Sciatic nerve (tissue), 2 donors: ENCODE data around the gene PTPRG. TPM values are rescaled to one million over a fixed set of nuclear protein-coding genes. Genes with fewer than 3 reads are reported as not detected.
A peak's percentile ranks its signal among the peaks of the same experiment; 100 is the strongest.
"Not testable (repeated sequence)": the region's sequence is repeated elsewhere in the genome, so short reads cannot be mapped to it uniquely, and the experiment has no call there.

ENCODE experiments used
- ATAC-seq: fragments of 200-7000 bp; cut with Tn5 transposase; one replicate; pipeline ENCODE4 v1.9.1; 2020; ENCODE audit warnings: mild to moderate bottlenecking, moderate library complexity
- DNase-seq: peaks from one replicate; pipeline ENCODE4 v3.0.0-alpha.2; 2020; ENCODE audit warnings: low spot score
- intact Hi-C: fragments of 100-400 bp; cut with DNase I; formaldehyde crosslinking; loops from one replicate; pipeline ENCODE4 v1.14.2; 2022
- total RNA-seq: library from RNA; stranded (reverse); fragmentation: NEBNext Ultra II Directional; extraction: Animal tissue kit (Norgen Biotek cat#: 25700); gene quantifications from one replicate; pipeline ENCODE4 v1.2.1, GENCODE V29; 2021
- donor health status: DM: no; HTN: no; CAD: no.
- donor health status: DM: no; HTN: no; CAD: no.

Gene PTPRG
- total RNA-seq, 1 donor from 2014 or later = 67.7 TPM

- ATAC-seq (no peak), DNase-seq (no peak)
- intact Hi-C loops = no loop called here
These were observed 450.3 kb downstream of the PTPRG start for GRCh38 chr3:62011666-62012065.

- DNase-seq = no peak
- intact Hi-C loops = no loop called here
- no peak for ATAC-seq
These were observed 452.6 kb downstream of the PTPRG start for GRCh38 chr3:62013951-62014350.

DNA sequence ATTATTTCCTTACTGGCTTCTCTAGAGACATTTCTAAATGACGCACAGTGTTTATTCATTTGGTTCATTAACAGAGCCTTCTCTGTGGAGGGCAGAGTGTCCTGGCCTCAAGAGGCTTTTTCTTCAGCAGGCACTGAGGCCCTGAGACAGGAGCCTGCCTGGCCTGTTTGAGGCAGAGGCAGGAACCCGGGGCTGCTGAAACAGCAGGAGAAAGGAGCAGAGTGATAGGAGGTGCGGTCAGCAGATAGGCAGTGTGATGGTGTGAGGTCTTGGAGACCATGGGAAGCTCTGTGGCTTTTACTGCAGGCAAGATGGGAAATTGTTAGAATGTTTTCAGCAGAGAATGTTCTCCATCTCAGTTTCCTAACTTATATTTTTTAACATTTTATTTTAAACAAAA is 453.7 kb downstream of the PTPRG start:
- intact Hi-C loops = no loop called here
- DNase-seq (no peak), ATAC-seq (peak; percentile 25)

DNA sequence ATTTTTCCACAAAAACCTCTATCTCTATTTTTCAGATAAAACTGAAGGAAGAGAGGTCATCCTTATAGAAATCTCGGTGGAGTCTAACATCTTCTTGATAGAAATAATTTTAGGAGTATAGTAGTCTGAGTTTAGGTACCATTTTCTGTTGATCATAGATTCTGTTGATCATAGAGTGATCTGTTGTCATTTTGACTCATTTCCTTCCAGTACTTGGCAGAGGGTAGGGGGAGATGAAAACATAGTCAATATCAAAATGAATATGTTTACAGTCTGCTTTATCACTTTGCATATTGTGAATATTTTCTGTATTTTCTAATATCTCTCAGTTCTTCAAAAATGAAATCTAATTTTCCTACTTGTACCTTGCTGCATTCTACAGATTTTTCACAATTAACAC is 458.5 kb downstream of the PTPRG start:
- DNase-seq = no peak
- ATAC-seq = no peak
- intact Hi-C loops = no loop called here

DNA sequence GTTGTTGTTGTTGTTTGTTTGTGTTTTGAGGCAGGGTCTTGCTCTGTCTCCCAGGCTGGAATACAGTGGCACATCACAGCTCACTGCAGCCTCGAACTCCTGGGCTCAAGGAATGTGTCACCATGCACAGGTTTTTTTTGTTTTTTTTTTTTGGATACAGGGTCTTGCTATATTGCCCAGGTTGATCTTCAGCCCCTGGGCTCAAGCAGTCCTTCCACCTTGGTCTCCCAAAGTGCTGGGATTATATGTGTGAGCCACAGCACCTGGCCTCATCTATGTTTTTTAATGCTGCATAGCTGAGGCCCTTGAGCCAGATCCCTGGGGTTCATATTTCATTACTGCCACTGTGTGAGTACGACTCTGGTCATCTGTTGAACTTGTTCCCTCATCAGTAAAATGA is 459.3 kb downstream of the PTPRG start:
- ATAC-seq = no peak
- DNase-seq = no peak
- intact Hi-C loops = no loop called here

DNA sequence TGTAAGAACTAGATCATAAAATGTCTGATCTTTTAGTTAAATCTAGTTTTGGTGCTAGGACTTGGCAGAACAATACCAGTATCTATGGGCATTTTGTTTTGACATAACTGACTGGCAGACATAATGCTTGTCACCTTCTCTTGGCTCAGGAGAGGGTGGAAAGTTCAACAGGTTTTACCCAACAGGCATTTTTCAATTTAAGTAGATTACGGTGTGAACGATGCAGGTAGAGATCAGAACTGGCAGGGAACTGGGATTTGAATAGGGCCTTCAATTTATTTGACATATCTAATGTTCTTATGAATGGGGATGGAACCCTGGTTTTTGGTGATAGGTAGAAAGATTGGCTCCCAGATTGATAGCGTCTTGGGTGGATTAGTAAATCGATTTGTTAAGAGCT is 460.9 kb downstream of the PTPRG start:
- intact Hi-C loops = no loop called here
- DNase-seq (no peak), ATAC-seq (no peak)

DNA sequence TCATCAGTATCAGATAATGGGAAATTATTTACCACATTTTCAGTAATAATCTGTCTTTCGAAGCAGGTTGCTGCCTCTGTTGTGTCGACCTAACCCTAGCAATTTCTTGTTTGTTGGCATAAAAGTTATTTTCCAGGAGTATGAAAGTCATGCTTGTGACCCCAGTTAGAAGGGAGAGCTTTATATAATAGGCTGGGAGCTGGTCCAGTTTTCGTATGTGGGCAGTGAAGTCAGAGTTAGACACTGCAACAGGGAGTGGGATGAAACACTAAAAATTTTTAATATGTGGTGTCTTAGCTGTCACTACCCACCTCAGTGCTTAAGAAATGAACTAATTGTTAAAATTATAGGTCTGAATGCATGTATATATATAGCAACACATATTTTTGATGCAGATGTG is 463.5 kb downstream of the PTPRG start:
- no peak for DNase-seq
- ATAC-seq = no peak
- intact Hi-C loops = no loop called here

GRCh38 chr3:62025913-62026312 is 464.5 kb downstream of the PTPRG start:
- intact Hi-C loops = no loop called here
- no peak for DNase-seq
- no peak for ATAC-seq

DNA sequence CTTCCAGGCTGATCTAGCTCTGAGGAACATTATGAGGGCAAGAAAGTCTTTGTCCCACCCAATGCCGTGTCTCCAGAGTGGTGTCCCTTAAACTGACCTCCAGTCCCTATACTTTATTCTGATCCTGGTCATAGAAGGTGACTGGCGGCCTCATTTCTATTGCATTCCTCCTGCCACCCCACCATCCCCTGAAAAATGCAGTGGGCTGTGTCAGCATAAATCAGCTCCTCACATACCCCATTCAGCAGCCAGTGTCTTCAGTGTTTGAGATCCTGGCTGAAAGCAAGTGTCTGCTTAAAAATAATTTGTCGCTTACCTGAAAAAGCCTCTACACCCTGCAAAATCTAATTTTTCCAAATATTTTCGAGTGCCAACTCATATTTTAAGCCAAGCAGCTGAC is 465.9 kb downstream of the PTPRG start:
- ATAC-seq (no peak), DNase-seq (no peak)
- intact Hi-C loops = no loop called here

DNA sequence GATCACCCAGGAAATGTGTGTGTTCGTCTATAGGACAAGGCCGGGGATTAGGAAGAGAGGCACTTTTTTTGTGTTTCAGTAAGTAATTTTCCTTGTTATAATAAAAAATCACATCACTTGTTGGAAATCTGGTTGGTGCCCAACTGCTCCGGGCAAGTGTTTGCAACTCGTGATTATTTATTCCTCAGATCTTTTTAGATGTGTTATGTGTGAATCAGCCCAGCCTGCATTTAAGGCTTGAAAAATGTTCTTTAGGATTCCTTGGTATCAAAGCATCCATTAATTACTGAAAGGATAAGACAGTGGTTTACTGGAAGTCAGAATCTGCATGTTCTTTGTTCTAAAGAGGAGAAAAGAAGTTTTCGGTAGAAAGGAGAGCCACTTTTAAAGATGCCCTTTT is 466.4 kb downstream of the PTPRG start:
- intact Hi-C loops = no loop called here
- DNase-seq = no peak
- no peak for ATAC-seq

DNA sequence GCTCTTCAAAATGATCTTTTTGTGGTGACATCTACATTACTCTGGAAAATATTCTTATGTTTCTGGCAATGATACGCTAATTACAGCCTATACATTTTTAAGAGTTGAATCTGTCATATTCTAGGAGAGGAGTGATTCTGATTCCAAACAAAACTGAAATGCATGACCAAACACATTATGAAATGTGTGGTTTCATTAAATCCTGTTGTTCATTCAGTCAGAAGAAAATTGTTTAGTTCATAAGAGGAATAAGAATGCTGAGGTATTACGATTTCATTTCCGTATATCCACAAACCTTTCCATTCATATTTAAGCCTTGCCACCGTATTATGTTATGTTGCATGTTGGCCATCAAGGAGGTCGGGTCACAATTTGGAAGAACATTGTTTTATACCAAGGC is 466.9 kb downstream of the PTPRG start:
- no peak for ATAC-seq
- intact Hi-C loops = no loop called here
- no peak for DNase-seq

DNA sequence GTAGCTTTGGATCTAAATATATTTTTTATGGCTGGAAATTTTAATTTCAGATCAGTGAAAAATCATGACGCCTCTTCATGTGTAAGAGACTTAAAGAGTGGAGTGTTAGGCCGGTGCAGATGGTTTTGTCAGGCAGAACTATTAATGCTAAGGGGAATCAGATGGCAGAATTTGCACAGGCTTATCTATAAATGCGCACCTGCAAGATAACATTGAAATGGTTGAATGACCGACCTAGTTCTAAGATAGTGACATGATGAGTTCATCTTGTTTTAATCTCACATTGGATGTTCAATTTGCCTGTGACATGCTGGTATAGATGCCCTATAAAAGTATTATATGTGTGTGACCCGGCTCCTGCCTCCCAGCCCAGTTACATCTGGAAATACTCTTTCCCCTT is 471.4 kb downstream of the PTPRG start:
- intact Hi-C loops = no loop called here
- ATAC-seq = no peak
- DNase-seq = no peak

DNA sequence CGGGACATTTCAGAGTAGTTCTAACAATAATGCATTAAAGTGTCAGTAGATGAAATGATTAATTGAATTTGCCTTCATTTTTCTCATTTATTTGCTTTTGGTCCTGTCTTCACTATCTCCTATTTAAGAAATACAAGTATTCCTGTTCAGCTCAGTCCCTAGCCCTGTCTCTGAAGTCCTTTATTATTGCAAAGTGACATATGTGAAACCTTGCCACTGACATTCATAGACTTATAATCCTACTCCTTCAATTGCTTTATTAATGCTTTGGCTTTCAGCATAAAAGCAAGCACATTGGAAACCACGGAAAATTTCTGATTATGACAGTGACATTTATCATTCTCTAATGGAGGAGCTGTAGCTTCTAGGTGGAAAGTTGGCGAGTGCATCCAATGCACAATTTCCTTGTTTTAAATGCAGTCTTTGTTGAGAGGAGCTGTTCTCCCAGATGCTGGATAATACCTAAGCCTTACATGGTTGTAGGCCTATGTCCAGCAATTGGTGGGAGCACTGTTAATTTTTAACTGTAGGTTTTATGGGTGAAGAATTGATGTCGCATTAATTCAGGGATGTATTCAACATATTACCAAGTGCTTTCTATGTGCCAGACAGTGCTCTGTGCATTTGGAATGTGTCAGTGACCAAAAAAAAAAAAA is 474.2 kb downstream of the PTPRG start:
- intact Hi-C loops = no loop called here
- ATAC-seq (no peak), DNase-seq (no peak)

GRCh38 chr3:62036726-62037125 is 475.4 kb downstream of the PTPRG start:
- ATAC-seq (no peak), DNase-seq (no peak)
- intact Hi-C loops = no loop called here

DNA sequence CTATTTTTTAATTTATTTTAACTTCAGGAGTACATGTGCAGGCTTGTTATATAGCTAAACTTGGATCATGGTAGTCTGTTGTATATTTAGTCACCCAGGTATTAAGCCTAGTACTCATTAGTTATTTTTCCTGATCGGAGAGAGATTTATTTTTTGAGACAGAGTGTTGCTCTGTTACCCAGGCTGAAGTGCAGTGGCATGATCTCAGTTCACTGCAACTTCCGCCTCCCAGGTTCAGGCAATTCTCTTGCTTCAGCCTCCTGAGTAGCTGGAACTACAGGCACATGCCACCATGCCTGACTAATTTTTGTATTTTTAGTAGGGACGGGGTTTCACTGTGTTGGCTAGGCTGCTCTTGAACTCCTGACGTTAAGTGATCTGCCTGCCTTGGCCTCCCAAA is 477.4 kb downstream of the PTPRG start:
- DNase-seq, intact Hi-C loops, ATAC-seq: not testable (repeated sequence)

DNA sequence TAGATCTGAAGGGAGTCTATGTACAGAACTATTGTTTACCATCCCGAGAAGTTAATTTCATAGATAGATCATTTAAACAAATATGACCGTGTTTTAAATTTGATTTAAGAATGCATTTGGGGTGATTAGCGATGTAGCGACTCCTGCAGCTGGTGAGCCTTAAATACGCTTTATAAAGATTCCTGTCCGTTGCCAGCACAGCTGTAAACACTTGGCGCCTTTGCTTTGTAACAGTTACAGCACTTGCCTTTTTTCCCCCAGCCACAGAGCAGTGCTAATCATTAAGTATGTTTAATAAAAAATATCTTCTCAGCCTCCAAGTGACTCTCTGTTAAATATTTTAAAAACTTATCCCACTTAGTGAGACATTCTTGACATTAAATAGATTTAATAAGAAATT is 478.2 kb downstream of the PTPRG start:
- intact Hi-C loops = no loop called here
- ATAC-seq (no peak), DNase-seq (no peak)

- intact Hi-C loops = no loop called here
- DNase-seq (no peak), ATAC-seq (no peak)
These were observed 480.3 kb downstream of the PTPRG start for GRCh38 chr3:62041681-62042080.

DNA sequence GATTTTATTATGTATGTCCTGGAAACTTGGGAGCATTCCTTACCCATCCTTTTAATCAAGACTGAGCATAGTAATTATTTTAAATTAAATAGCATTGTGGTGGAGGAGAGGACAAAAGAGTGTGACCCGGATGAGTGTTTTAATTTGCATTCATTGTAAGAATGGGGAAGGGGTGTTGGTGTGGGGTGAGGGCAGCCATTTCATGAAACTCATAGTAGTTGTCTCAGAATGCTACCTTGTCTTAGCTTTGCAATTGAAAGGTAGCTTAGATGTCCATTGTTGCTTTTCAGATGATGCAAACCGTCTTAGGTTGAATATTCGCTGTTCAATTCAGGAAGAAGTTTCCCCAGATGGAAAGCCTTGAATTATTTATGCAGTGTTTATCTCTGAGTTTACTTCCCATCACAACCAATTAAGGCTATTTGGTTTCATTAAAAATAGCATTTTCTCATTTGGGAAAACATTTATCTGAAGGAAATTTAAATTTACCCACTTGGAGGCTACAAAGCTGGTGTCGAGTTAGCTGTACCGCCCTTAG is 483.6 kb downstream of the PTPRG start:
- DNase-seq (no peak), ATAC-seq (no peak)
- intact Hi-C loops = no loop called here

DNA sequence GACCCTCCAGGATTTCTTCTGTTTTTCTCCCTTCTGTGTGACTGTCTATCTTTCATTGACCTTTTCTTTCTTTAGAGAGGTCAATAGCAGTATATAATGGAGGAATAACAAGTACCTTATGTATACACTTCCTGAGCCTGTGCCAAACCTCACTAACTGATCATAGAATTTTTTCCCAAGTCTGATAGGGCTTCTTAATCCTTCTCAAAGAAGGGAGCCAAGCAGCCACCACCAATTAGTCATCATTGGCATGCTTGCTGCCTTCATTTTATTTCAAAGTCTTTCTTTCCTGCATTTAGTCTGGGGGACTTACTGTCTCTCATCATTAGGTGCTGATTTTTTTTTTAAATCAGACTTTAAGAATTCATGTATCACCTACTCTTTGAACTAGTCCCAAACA is 485.0 kb downstream of the PTPRG start:
- intact Hi-C loops = no loop called here
- ATAC-seq (no peak), DNase-seq (no peak)

GRCh38 chr3:62048577-62048976 is 487.2 kb downstream of the PTPRG start:
- DNase-seq (no peak), ATAC-seq (no peak)
- intact Hi-C loops = no loop called here

DNA sequence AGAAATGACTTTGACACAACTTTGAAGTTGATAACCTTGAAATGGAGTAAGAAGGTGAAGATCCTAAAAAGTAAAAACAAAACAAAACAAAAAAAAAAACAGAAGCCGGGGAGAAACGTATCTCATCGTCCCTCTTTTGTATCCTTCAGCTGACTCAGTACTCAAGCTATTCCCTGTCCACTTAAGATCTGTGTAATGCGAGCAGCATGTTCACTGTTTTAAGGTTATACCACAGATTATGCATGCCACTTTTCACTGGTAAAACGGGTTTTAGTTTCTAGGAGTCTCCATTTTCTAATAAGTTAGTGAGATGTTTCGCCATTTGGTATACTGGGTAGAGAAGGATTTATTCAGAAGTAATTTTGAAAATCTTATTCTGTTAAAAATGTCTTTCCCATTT is 487.7 kb downstream of the PTPRG start:
- intact Hi-C loops = no loop called here
- ATAC-seq (no peak), DNase-seq (no peak)
